B cell (primary cell): ENCODE data around the gene CPN1. TPM values are rescaled to one million over a fixed set of nuclear protein-coding genes. Genes with fewer than 3 reads are reported as not detected.

ENCODE experiments used
- ATAC-seq: fragments of 200-7000 bp; cut with Tn5 transposase; one replicate; pipeline ENCODE4 v1.10.0; 2021; ENCODE audit warnings: low read depth, mild to moderate bottlenecking, moderate number of reproducible peaks, moderate library complexity
- CTCF ChIA-PET: fragments of 350-600 bp; sonication (Branson Sonifier 250); formaldehyde crosslinking; loops from one replicate; lab custom pipeline; 2021; ENCODE audit warnings: antibody characterized with exemption, inconsistent platforms; lab: Charles Lee
- POLR2A ChIA-PET: fragments of 350-600 bp; sonication (Branson Sonifier 250); formaldehyde crosslinking; loops from one replicate; lab custom pipeline; 2021; ENCODE audit warnings: antibody characterized with exemption; lab: Charles Lee
- DNase-seq: peaks from one replicate; pipeline ENCODE4 v3.0.0; 2013
- H2AFZ ChIP-seq: 2 replicates; pipeline ENCODE4 v1.6.1; 2012; ENCODE audit warnings: mild to moderate bottlenecking, low read depth, low read length; ENCODE audit not compliant: insufficient read depth, poor library complexity, severe bottlenecking
- H3K27ac ChIP-seq, 2 donors: 1 replicate in 1 of 2; 2 replicates in 1 of 2; pipeline ENCODE4 v1.5.1; 2012 to 2013; ENCODE audit warnings: low read length in 2 of 2, mild to moderate bottlenecking in 2 of 2, moderate library complexity in 1 of 2
- H3K27me3 ChIP-seq, 4 experiments: fragments of 200-600 bp in 1 of 4; sonication (generic) in 1 of 4; replicated peaks in 1 of 4; 1 replicate in 2 of 4; 2 replicates in 2 of 4; pipeline versions ENCODE4 v1.6.1 to v1.7.0; 2013 to 2016; ENCODE audit warnings: low read length in 3 of 4, mild to moderate bottlenecking in 2 of 4, mixed read lengths in 1 of 4, moderate library complexity in 1 of 4; ENCODE audit not compliant: insufficient read depth in 4 of 4, control insufficient read depth in 3 of 4; ENCODE audit errors: control extremely low read depth in 1 of 4
- H3K36me3 ChIP-seq, 2 experiments: replicated peaks in 1 of 2; 1 replicate in 1 of 2; 2 replicates in 1 of 2; pipeline versions ENCODE4 v1.6.1 to v1.7.1; 2013; ENCODE audit warnings: low read length in 1 of 2; ENCODE audit not compliant: insufficient read depth in 2 of 2, control insufficient read depth in 1 of 2; ENCODE audit errors: control extremely low read depth in 1 of 2, extremely low read depth in 1 of 2
- H3K4me1 ChIP-seq, 2 donors: fragments of 200-600 bp in 1 of 2; sonication (generic) in 1 of 2; 1 replicate in 1 of 2; 2 replicates in 1 of 2; pipeline versions ENCODE4 v1.5.1 to v1.6.1; 2013 to 2017; ENCODE audit warnings: low read length in 2 of 2; ENCODE audit not compliant: control insufficient read depth in 2 of 2, insufficient read depth in 2 of 2
- H3K4me2 ChIP-seq: replicated peaks from 2 replicates; pipeline ENCODE3; 2012; ENCODE audit warnings: mild to moderate bottlenecking, low read depth, low read length; ENCODE audit not compliant: poor library complexity, severe bottlenecking
- H3K4me3 ChIP-seq, 5 experiments: fragments of 200-600 bp in 1 of 5; sonication (generic) in 1 of 5; 1 replicate in 3 of 5; 2 replicates in 2 of 5; pipeline versions ENCODE4 v1.5.1 to v1.7.0; 2011 to 2016; ENCODE audit warnings: low read length in 4 of 5, mild to moderate bottlenecking in 4 of 5, low read depth in 2 of 5, control low read depth in 1 of 5, moderate library complexity in 1 of 5; ENCODE audit not compliant: insufficient read depth in 1 of 5; ENCODE audit errors: control extremely low read depth in 1 of 5, extremely low read depth in 1 of 5
- H3K79me2 ChIP-seq: fragments of 200-600 bp; sonication (generic); one replicate; pipeline ENCODE4 v1.6.0; 2016; ENCODE audit warnings: low read length; ENCODE audit not compliant: control insufficient read depth, insufficient read depth
- H3K9ac ChIP-seq: fragments of 200-600 bp; sonication (generic); 2 replicates; pipeline ENCODE4 v1.6.1; 2017; ENCODE audit warnings: mild to moderate bottlenecking, low read length, moderate library complexity
- H3K9me3 ChIP-seq, 3 donors: one replicate each; pipeline versions ENCODE4 v1.6.1 to v1.7.1; 2013; ENCODE audit warnings: low read length in 2 of 3; ENCODE audit not compliant: control insufficient read depth in 2 of 3, insufficient read depth in 1 of 3; ENCODE audit errors: control extremely low read depth in 1 of 3
- H4K20me1 ChIP-seq: 2 replicates; pipeline ENCODE4 v1.6.0; 2012; ENCODE audit warnings: mild to moderate bottlenecking, low read length; ENCODE audit not compliant: insufficient read depth, control insufficient read depth, poor library complexity, severe bottlenecking
- H3K27ac Mint-ChIP-seq: one replicate; pipeline ENCODE4 v1.8.0; 2021; ENCODE audit warnings: mixed read lengths
- H3K27me3 Mint-ChIP-seq: one replicate; pipeline ENCODE4 v1.8.0; 2021; ENCODE audit warnings: mixed read lengths
- H3K4me1 Mint-ChIP-seq: one replicate; pipeline ENCODE4 v1.8.0; 2021; ENCODE audit warnings: mixed read lengths
- H3K4me3 Mint-ChIP-seq: one replicate; pipeline ENCODE4 v1.8.0; 2021; ENCODE audit warnings: mixed read lengths
- H3K9me3 Mint-ChIP-seq: one replicate; pipeline ENCODE4 v1.8.0; 2022; ENCODE audit warnings: mixed read lengths; ENCODE audit not compliant: insufficient read depth
- CTCF ChIP-seq: fragments of 200-600 bp; IDR thresholded peaks from one replicate; pipeline ENCODE4 v1.8.0; 2022; ENCODE audit warnings: antibody characterized with exemption, mild to moderate bottlenecking
- EZH2 ChIP-seq: IDR thresholded peaks from 2 replicates; pipeline ENCODE4 v1.6.1; 2012; ENCODE audit warnings: borderline replicate concordance, low read depth, mild to moderate bottlenecking, moderate library complexity, low read length; ENCODE audit not compliant: insufficient read depth, poor library complexity, severe bottlenecking
- WGBS: methylation state at CpG from one replicate; pipeline ENCODE4 v1.1.5; 2013; ENCODE audit warnings: missing lambda C conversion rate; ENCODE audit not compliant: insufficient coverage; 5-methylcytosine and 5-hydroxymethylcytosine counted together
- intact Hi-C: fragments of 100-400 bp; cut with micrococcal nuclease; formaldehyde crosslinking; loops from one replicate; pipeline ENCODE4 v1.10.0; 2022
- polyA plus RNA-seq: library from polyadenylated mRNA; depleted of rRNA; stranded (reverse); fragments of >200 nt; gene quantifications from 2 replicates; pipeline ENCODE4 v1.2.3, GENCODE V29; 2012
- total RNA-seq, 2 donors: library from RNA; stranded (reverse); fragments of 120-200 nt in 1 of 2; gene quantifications; 1 replicate in 1 of 2; 2 replicates in 1 of 2; pipeline versions ENCODE4 v1.2.3 to v1.2.4, GENCODE V29; 2013 to 2022

CPN1 gene
- total and polyA plus RNA-seq, 2 donors (not counting 1 experiment from before 2014, with no cell fraction given) = not detected

GRCh38 chr10:100071529-100071928 lies 10.1 kb downstream of the CPN1 start:
- H3K4me2 ChIP-seq = no peak overlapping the region
- H4K20me1 ChIP-seq = no peaks in the 10 kb centered on the region
- H3K27ac ChIP-seq = no peak overlapping the region
- H3K4me1 ChIP-seq = no peaks in the 10 kb centered on the region
- H3K9me3 ChIP-seq = no peaks in the 10 kb centered on the region
- no peak for DNase-seq
- H3K4me3 Mint-ChIP-seq = no peak overlapping the region
- intact Hi-C loops = no loop called here
- H3K27ac Mint-ChIP-seq = no peak overlapping the region
- WGBS = 100% methylated on average over 1 of the region's 2 CpGs
- no peak overlapping the region for H3K9ac ChIP-seq
- no peaks in the 10 kb centered on the region for H3K79me2 ChIP-seq
- TF ChIP-seq CTCF (no peak), EZH2 (no peak)
- no peaks in the 10 kb centered on the region for H3K36me3 ChIP-seq
- no peak for ATAC-seq
- no peak overlapping the region for H3K4me3 ChIP-seq
- ChIA-PET POLR2A (no interaction called here), CTCF (no interaction called here)
- no peaks in the 10 kb centered on the region for H3K27me3 ChIP-seq
- no peak overlapping the region for H2AFZ ChIP-seq
- no peaks in the 10 kb centered on the region for H3K9me3 Mint-ChIP-seq
- no peaks in the 10 kb centered on the region for H3K4me1 Mint-ChIP-seq
- peaks cover 10% of the 10 kb centered on the region for H3K27me3 Mint-ChIP-seq

- Histone ChIP-seq H3K79me2 (no peaks in the 10 kb centered on the region), H3K4me3 (no peak overlapping the region), H3K9ac (no peak overlapping the region), H4K20me1 (no peaks in the 10 kb centered on the region), H3K27me3 (peaks cover 0 to 3% (median 0%) of the 10 kb centered on the region in 4 experiments), H3K4me1 (no peaks in the 10 kb centered on the region), H3K9me3 (no peaks in the 10 kb centered on the region), H3K27ac (no peak overlapping the region), H3K4me2 (no peak overlapping the region), H3K36me3 (no peaks in the 10 kb centered on the region), H2AFZ (no peak overlapping the region)
- no peak for TF ChIP-seq CTCF
- no peak for TF ChIP-seq EZH2
- WGBS = no CpG with 5 or more reads among the region's 1 CpG
- peaks cover 28% of the 10 kb centered on the region for H3K27me3 Mint-ChIP-seq
- ATAC-seq (no peak), DNase-seq (no peak)
- POLR2A ChIA-PET = no interaction called here
- CTCF ChIA-PET = no interaction called here
- H3K27ac Mint-ChIP-seq = no peak overlapping the region
- H3K4me1 Mint-ChIP-seq = no peaks in the 10 kb centered on the region
- H3K4me3 Mint-ChIP-seq = no peak overlapping the region
- intact Hi-C loops = no loop called here
- H3K9me3 Mint-ChIP-seq = no peaks in the 10 kb centered on the region
These were observed 14.2 kb downstream of the CPN1 start for GRCh38 chr10:100067466-100067865.
